NOMO-1 treated with dmso at 0.1 percent for 144 hours (cell line): Measurements from ENCODE around the gene HNRNPA1.
"Not testable (repeated sequence)": the region's sequence is repeated elsewhere in the genome, so short reads cannot be mapped to it uniquely, and the experiment has no call there.

Source experiments
- DNase-seq: peaks from one replicate; lab custom pipeline; 2025; ENCODE audit not compliant: unreplicated experiment; lab: John Stamatoyannopoulos, UW

The HNRNPA1 gene

GRCh38 chr12:54280468-54281260, at the start of gene HNRNPA1:
Gene HNRNPA1 (plus strand): TSS chr12:54280726. CDS start chr12:54280808, 82 bp downstream.
- DNase-seq: peak; percentile 99

GRCh38 chr12:54231269-54231668, 49.3 kb upstream of the HNRNPA1 start:
- not testable (repeated sequence) for DNase-seq

GRCh38 chr12:54232790-54233189, 47.7 kb upstream of the HNRNPA1 start:
- no peak for DNase-seq

- DNase-seq: no peak
Observed at GRCh38 chr12:54238531-54238930, 42.0 kb upstream of the HNRNPA1 start.

- DNase-seq: no peak
Observed at GRCh38 chr12:54239620-54240019, 40.9 kb upstream of the HNRNPA1 start.

- no peak for DNase-seq
Observed at GRCh38 chr12:54240129-54240528, 40.4 kb upstream of the HNRNPA1 start.

- no peak for DNase-seq
Observed at GRCh38 chr12:54240971-54241588, 39.4 kb upstream of the HNRNPA1 start.

- DNase-seq: no peak
Observed at GRCh38 chr12:54246011-54246641, 34.4 kb upstream of the HNRNPA1 start.

GRCh38 chr12:54249489-54249888, 31.0 kb upstream of the HNRNPA1 start:
- no peak for DNase-seq

- DNase-seq: no peak
Observed at GRCh38 chr12:54251667-54252284, 28.8 kb upstream of the HNRNPA1 start.

- no peak for DNase-seq
Observed at GRCh38 chr12:54253240-54253639, 27.3 kb upstream of the HNRNPA1 start.

GRCh38 chr12:54257332-54257731, 23.2 kb upstream of the HNRNPA1 start:
- no peak for DNase-seq

- DNase-seq: no peak
Observed at GRCh38 chr12:54258201-54258681, 22.3 kb upstream of the HNRNPA1 start.

GRCh38 chr12:54259194-54260011, 21.1 kb upstream of the HNRNPA1 start:
- DNase-seq: no peak

GRCh38 chr12:54261815-54262402, 18.6 kb upstream of the HNRNPA1 start:
- DNase-seq: no peak

GRCh38 chr12:54262403-54262925, 18.1 kb upstream of the HNRNPA1 start:
- DNase-seq: no peak

GRCh38 chr12:54265364-54265812, 15.1 kb upstream of the HNRNPA1 start:
- DNase-seq: no peak

- no peak for DNase-seq
Observed at GRCh38 chr12:54266852-54267251, 13.7 kb upstream of the HNRNPA1 start.

GRCh38 chr12:54270345-54270744, 10.2 kb upstream of the HNRNPA1 start:
- DNase-seq: no peak

GRCh38 chr12:54272214-54272613, 8.3 kb upstream of the HNRNPA1 start:
- DNase-seq: no peak
